HG03460 (cell line): ENCODE data around the gene LRRFIP1.
"Not testable (repeated sequence)": the region's sequence is repeated elsewhere in the genome, so short reads cannot be mapped to it uniquely, and the experiment has no call there.

Experiments used
- ATAC-seq: cut with Tn5 transposase; IDR thresholded peaks from one replicate; pipeline ENCODE4 v1.9.1; 2021; ENCODE audit not compliant: unreplicated experiment

LRRFIP1 gene

GRCh38 chr2:237763812-237764211 is 136.4 kb downstream of the LRRFIP1 start:
- no peak for ATAC-seq

DNA sequence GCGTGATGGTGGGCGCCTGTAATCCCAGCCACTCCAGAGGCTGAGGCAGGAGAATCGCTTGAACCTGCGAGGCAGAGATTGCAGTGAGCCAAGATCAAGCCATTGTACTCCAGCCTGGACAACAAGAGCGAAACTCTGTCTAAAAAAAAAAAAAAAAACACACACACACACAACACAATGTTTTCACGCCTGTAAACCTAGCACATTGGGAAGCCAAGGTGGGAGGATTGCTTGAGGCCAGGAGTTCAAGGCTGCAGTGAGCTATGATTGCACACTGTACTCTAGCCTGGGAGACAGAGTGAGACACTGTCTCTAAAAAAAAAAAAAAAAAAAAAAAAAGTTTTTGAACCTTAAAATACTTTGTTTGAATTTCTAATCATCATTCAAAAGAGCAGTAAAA is 137.7 kb downstream of the LRRFIP1 start:
- ATAC-seq = not testable (repeated sequence)

GRCh38 chr2:237765875-237766274 is 138.5 kb downstream of the LRRFIP1 start:
- no peak for ATAC-seq

GRCh38 chr2:237766340-237766739 is 139.0 kb downstream of the LRRFIP1 start:
- no peak for ATAC-seq

DNA sequence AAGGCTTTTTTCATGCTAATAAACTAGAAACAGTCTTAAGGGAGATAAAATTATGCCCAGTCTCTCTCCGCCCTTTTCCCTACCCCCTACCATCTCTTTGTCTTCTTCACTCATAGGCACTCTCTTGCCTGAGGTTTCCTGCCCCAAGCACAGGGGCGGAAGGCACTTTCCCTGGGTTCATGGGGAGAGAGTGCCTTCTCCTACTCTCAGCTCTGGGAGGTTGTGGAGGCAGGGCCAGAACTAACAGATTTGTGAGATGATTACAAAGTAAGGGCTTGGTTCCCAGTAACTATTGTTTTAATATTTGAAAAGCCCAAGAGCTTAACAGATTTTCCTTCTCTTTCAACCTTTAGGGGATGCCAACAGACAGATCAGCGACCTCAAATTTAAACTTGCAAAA is 145.1 kb downstream of the LRRFIP1 start:
- ATAC-seq = no peak

DNA sequence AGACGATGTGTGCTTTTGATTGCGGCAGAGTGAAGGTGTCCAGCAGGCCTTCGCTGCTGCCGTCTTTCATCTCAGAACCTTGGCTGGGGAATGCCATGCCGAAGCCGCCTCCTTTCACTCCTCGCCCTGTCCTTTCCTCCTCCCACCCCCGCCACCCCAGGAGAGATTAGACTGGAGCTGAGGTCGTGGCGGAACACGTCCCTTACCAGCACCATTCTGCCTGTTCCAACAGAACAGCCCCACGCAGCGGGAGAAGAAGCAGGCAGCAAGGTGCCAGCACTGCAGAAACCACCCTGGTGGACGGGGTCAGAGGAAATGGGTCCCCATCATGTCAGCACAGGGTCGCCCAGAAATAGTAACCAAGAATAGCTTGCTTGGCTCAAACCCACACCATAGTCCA is 146.4 kb downstream of the LRRFIP1 start:
- ATAC-seq = no peak

DNA sequence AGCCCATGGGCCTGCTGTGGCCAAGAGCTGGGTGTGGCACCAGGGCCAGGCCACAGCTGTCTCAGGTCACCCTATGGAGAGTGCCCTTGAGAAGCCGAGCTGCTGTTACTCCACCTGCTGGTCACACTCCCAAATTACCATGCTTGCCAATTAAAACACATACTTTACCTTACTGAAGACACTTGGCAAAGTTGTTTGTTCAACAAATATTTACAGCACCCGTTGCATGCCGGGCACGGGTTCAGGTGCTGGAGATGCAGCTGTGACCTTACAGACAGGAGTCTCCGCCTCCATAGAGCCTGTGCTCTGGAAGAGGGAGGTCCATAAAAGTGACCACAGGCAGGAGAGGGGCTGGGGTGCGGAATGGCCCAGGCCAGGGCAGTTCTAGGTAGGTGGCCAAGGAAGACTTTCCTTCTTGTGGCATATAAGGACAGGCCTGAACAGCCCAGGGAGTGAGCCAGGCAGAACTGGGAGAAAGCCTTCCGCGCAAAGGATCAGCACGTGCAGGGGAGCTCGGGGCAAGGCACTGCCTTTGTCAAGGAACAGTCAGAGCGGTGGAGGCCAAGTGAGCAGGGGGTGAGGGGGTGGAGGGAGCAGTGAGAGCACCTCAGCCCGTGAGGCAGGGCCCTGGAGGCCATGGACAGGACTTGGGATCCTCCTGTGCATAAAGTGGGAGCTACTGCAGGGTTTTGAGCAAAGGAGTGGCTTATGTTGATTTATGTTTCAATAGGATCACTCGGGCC is 147.6 kb downstream of the LRRFIP1 start:
- no peak for ATAC-seq

GRCh38 chr2:237779521-237779920 is 152.1 kb downstream of the LRRFIP1 start:
- ATAC-seq = no peak

DNA sequence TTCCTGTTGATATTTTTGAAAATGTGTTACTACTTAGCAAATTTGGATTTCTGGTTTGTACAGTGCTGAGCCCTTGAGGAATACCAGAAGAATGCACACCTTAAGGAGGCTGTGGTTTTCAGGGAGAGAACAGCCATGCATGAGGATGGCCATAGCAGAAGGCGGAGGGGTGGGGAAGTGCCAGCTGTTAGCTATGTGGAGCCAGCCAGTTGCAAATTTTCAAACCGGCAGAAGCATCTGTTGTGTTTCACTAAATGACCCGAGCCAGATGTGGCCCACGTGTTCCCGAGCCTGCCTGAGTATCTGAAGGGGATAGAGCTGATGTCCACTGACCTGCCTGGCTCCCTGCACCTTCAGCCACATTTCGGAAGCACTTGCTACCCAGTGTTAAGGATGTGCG is 154.8 kb downstream of the LRRFIP1 start:
- ATAC-seq = no peak

DNA sequence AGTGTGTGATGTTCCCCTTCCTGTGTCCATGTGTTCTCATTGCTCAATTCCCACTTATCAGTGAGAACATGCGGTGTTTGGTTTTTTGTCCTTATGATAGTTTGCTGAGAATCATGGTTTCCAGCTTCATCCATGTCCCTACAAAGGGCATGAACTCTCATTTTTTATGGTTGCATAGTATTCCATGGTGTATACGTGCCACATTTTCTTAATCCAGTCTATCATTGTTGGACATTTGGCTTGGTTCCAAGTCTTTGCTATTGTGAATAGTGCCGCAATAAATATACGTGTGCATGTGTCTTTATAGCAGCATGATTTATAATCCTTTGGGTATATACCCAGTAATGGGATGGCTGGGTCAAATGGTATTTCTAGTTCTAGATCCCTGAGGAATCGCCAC is 156.3 kb downstream of the LRRFIP1 start:
- ATAC-seq = not testable (repeated sequence)

DNA sequence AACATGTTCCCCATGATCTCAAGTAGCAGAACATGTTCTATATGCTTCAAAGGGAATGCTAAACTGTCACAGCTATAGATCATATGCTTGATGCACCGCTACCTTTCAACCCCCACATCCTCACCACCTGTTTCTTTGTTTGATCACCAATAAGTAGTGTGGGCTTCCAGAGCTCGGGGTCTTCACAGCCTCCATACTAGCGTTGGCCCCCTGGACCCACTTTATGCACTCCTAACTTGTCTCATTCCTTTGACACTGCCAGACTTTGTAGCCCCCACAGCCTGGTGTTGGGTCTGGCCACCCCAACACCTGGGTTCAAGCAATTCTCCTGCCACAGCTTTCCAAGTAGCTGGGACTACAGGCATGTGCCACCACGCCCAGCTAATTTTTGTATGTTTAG is 159.5 kb downstream of the LRRFIP1 start:
- no peak for ATAC-seq

DNA sequence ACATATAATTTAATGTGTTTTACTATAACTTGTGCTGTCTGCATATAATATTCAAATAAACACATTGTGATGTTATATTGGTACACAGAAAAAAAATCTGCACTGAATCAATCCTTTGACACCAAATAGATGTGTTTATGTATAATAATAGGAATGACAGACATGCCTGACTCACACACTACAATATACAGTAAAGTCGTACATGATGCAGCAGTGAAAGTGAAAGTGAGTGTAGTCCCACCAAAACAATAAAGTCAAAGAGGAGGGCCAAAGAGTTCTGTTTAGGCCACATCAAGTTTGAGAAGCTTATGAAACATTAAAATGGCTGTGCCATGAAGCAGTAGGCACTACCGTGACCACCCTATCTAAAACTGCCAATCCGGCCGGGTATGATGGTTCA is 163.0 kb downstream of the LRRFIP1 start:
- ATAC-seq = no peak

DNA sequence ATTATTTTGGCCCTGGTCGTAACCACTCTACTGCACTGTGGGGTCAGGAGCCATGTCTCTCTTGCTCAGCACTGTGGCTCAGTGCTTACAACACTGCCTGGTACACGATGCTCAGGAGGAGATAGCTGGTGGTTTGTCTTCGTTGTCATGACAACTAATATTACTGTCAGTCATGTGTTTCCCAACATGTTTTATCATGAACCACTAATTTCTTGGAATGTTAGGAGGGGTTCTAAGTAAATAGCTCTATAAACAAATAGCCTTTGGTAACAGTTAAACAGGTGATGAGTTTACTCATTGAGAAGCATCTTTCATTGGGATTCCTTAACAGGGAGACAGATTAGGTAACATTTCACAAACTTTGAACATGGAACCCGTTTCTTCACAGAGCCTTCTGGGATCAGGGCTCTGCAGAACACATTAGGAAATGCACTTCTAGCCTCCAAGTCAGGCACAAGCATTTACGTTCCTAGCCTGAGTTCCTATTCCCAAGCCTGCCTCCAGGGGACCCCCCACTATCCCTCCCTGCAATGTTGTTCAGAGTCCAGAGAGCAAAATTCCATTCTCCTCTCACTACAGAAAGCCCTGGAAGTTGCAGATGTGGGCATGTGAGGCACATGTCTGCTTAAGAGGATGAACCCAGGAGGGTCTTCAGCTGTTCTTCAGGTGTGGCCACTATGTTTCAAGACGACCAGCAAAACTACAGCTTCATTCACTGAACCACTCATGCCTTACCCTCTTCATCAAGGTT is 164.8 kb downstream of the LRRFIP1 start:
- ATAC-seq = no peak

DNA sequence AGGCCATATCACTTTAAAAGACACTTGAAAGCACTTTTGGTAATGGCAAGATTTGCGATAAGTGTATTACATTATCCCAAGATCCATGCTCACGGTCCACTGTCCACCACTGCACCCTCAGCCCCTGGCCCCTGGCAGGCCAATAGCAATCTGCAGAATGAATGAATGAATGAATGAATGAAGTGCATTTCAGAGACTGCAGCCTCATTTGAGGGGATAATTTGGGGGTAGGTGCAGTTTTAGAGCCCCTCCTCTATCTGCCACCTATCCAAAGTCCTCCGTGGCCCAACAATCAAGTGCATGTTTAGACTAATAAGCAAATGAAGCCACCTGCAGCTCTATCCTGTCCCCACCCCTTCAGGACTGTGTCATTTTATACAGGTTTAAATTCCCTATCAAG is 169.9 kb downstream of the LRRFIP1 start:
- ATAC-seq = no peak

DNA sequence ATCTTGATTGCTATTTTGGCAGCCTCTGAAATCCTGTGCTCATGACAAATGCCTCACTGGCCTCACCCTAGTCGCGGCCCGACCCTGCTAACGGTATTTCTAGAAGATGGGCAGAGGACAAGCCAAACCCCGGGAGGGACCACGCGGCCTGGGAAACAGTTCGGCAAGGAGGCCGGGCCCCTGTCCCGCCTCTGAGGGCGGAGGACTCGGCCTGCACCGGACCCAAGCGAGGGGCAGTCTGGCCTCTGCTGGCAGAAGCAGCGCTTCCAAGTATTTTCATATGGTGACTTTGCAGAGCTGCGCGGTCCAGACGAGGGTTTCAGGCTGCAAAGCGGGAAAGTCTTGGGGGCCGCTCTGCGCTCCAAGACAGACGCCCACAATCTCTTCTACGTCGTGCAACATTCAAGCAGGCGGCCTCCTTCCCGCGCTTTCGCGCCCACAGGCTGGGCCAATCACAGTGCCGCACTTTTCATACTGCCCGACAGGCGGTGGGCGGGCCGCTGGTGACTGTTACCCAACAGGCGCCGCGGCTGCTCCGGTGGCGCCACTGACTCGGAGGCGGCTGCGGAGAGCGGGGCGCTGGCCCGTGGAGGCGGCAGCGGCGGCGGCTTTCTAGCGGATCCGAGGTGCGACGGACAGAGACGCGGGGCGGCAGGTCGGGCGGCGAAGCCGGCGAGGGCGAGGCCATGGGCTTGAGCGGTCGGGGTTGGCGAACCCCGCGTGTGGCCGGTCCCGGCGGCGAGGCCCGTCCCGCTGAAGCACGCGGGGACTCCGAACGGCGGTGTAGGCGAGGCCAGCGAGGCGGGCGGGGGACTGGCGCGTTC is 171.1 kb downstream of the LRRFIP1 start, which contains the start of gene RBM44:
Gene RBM44 (plus strand): TSS at position 544 of the 824 bp plus-strand sequence. CDS start 14,831 bp downstream, outside the sequence.
- ATAC-seq = no peak

DNA sequence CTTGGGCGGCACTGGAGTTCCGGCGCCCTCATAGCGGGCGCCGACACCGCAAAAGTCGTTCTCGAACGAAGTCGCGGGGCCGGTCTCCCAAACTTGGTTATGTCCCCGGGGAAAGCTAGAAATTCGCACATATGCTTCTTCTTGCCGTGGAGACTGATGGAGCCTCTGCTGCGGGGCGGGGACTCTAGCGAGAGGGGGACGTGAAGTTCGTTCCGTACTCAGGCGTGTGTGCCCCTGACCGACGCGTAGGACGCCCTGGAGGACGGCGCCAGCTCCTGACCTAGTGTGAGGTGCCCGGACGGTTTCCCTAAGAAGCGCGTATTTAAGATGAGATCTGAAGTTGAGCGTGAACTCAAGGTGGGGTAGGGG is 171.7 kb downstream of the LRRFIP1 start:
- no peak for ATAC-seq

DNA sequence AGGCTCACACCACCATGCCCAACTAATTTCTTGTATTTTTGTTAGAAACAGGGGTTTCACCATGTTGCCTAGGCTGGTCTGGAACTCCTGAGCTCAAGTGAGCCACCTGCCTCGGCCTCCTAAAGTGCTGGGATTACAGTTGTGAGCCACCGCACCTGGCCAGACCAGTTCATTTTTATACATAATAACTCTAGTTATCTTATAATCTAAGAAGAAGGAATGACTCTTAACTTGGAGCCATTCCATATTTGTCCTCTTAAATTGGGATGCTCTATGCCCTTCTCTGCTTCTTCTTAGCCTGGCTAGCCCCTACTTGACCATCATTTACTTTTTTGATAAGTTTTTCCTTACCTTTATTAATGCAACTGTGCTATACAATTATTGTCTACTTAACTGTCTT is 174.1 kb downstream of the LRRFIP1 start:
- ATAC-seq = no peak

DNA sequence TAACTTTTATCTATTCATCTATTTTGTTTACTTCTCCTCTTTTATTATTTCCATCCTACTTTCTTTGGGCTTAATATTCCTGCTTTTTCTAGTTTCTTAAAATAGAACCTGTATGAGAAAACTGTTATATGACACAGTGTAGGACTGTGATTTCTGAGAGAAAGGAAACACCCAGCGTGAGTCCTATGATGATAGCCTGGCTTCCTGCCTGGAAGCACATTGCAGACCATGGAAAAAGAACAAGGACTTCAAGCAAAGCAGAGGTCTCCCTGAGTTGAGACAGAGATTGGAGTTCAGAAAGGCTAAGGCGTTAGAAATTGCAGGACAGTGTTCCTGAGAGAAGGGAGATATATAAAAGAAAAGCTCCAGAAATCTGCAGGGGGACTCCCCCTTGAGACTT is 178.9 kb downstream of the LRRFIP1 start:
- no peak for ATAC-seq

GRCh38 chr2:237815637-237816036 is 188.2 kb downstream of the LRRFIP1 start:
- ATAC-seq = no peak

DNA sequence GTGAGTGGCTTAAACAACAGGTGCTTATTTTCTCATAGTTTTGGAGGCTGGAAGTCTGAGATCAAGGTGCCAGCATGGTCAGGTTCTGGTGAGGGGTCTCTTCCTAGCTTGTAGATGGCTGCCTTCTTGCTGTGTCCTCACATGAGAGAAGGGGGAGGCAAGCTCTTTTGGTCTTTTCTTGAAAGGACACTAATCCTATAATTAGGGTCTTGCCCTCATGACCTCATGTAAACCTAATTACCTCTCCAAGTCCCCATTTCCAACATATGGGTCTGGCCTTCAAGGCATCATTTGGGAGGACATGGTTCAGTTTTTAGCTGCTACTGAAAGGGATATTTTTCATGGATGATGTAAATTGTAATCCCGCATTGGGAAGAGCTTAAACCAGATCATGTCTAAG is 189.1 kb downstream of the LRRFIP1 start:
- no peak for ATAC-seq

GRCh38 chr2:237818066-237818473 is 190.7 kb downstream of the LRRFIP1 start:
- ATAC-seq = no peak

- no peak for ATAC-seq
Observed at GRCh38 chr2:237819231-237819630, 191.8 kb downstream of the LRRFIP1 start.
